C4-2B (cell line): ENCODE results near the gene ZNF860.

Source experiments
- ZFX ChIP-seq: fragments of 450-650 bp; IDR thresholded peaks from 2 replicates; pipeline ENCODE4 v1.6.1; 2017
- TF ChIP-seq, protein P1 (sequence below): fragments of 450-650 bp; conservative IDR thresholded peaks from 2 replicates; pipeline ENCODE4 v1.5.1; 2017; ENCODE audit warnings: mild to moderate bottlenecking

DNA sequence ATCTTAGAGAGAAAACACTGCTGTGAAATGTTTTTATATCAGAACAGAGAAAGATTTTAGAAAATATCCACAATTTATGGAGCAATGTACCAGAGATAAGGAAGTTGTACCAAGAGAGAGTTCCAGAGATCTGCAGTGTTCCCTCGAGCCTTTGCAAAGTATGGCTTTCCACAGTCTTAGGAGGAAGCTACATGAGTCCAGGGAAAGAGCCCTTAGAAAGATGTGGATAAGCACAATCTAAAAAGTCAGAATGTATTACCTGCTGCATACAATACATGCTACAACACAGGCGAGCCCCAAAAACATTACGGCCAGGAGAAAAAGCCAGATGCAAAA, 56.4 kb downstream of the ZNF860 start:
- TF ChIP-seq, protein P1, sequence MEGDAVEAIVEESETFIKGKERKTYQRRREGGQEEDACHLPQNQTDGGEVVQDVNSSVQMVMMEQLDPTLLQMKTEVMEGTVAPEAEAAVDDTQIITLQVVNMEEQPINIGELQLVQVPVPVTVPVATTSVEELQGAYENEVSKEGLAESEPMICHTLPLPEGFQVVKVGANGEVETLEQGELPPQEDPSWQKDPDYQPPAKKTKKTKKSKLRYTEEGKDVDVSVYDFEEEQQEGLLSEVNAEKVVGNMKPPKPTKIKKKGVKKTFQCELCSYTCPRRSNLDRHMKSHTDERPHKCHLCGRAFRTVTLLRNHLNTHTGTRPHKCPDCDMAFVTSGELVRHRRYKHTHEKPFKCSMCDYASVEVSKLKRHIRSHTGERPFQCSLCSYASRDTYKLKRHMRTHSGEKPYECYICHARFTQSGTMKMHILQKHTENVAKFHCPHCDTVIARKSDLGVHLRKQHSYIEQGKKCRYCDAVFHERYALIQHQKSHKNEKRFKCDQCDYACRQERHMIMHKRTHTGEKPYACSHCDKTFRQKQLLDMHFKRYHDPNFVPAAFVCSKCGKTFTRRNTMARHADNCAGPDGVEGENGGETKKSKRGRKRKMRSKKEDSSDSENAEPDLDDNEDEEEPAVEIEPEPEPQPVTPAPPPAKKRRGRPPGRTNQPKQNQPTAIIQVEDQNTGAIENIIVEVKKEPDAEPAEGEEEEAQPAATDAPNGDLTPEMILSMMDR = no peak
- TF ChIP-seq ZFX = no peak
